Measurements from ENCODE around the gene FABP6.

The FABP6 gene

GRCh38 chr5:160207061-160207460, 22.2 kb upstream of the FABP6 start:
- H3K4me3 ChIP-seq (ENCODE audit: low read depth, low read length), result no peak overlapping the region
- no peak overlapping the region for H3K27ac ChIP-seq (ENCODE audit: extremely low read depth, low read depth, low read length)
- no peaks in the 10 kb centered on the region for H3K36me3 ChIP-seq (ENCODE audit: control insufficient read depth in 2 of 2, insufficient read depth in 1 of 2, low read length in 2 of 2)
- H3K4me1 ChIP-seq (ENCODE audit: control insufficient read depth, insufficient read depth, low read length), result no peaks in the 10 kb centered on the region
- no peaks in the 10 kb centered on the region for H3K9me3 ChIP-seq (ENCODE audit: control insufficient read depth, insufficient read depth, low read depth, low read length)
- peak; percentile 34; the same call in 1 of the 2 replicates for TF ChIP-seq ZBTB17 (tag by site-specific recombination; IDR thresholded peaks at IDR 0.05)
- no peak for TF ChIP-seq ZNF561 (tag by site-specific recombination; IDR thresholded peaks at IDR 0.05; ENCODE audit: borderline replicate concordance)
- ChIA-PET POLR2A (no interaction called here), CTCF (interaction anchor here (0.6 kb wide), 1 partner anchor 8 kb away, joined by 3 read pairs; no protein-coding TSS in a partner anchor)

- no peaks in the 10 kb centered on the region for H3K36me3 ChIP-seq (ENCODE audit: control insufficient read depth in 2 of 2, insufficient read depth in 1 of 2, low read length in 2 of 2)
- no peaks in the 10 kb centered on the region for H3K9me3 ChIP-seq (ENCODE audit: control insufficient read depth, insufficient read depth, low read depth, low read length)
- no peak overlapping the region for H3K27ac ChIP-seq (ENCODE audit: extremely low read depth, low read depth, low read length)
- H3K4me3 ChIP-seq (ENCODE audit: low read depth, low read length), result no peak overlapping the region
- H3K4me1 ChIP-seq (ENCODE audit: control insufficient read depth, insufficient read depth, low read length), result no peaks in the 10 kb centered on the region
- no peak for TF ChIP-seq ZNF404 (tag by site-specific recombination; IDR thresholded peaks at IDR 0.05)
- TF ChIP-seq ZNF423 (tag by site-specific recombination; IDR thresholded peaks at IDR 0.05), result no peak
- no peak for TF ChIP-seq KLF10 (tag by site-specific recombination; IDR thresholded peaks at IDR 0.05)
- no peak for TF ChIP-seq ZNF184 (tag by site-specific recombination; IDR thresholded peaks at IDR 0.05)
- no peak for TF ChIP-seq ZBTB1 (tag by site-specific recombination; IDR thresholded peaks at IDR 0.05)
- no peak for TF ChIP-seq ZNF138 (tag by site-specific recombination; IDR thresholded peaks at IDR 0.05; ENCODE audit: borderline replicate concordance)
- TF ChIP-seq ZNF514 (tag by site-specific recombination; IDR thresholded peaks at IDR 0.05), result no peak
- no peak for TF ChIP-seq ZBTB10 (tag by site-specific recombination; IDR thresholded peaks at IDR 0.05)
- no peak for TF ChIP-seq ZSCAN18 (tag by site-specific recombination; IDR thresholded peaks at IDR 0.05)
- TF ChIP-seq ZSCAN5A (tag by site-specific recombination; IDR thresholded peaks at IDR 0.05), result no peak
- TF ChIP-seq ZNF777 (tag by site-specific recombination; IDR thresholded peaks at IDR 0.05; ENCODE audit: borderline replicate concordance), result no peak
- no peak for TF ChIP-seq HOXA7 (CRISPR knock-in tag; IDR thresholded peaks at IDR 0.05; ENCODE audit: borderline replicate concordance)
- no peak for TF ChIP-seq ZNF335 (tag by site-specific recombination; conservative IDR thresholded peaks at IDR 0.05)
- no peak for TF ChIP-seq ZSCAN16 (tag by site-specific recombination; IDR thresholded peaks at IDR 0.05)
- TF ChIP-seq ZBTB44 (tag by site-specific recombination; IDR thresholded peaks at IDR 0.05), result no peak
- no peak for TF ChIP-seq ZNF133 (tag by site-specific recombination; IDR thresholded peaks at IDR 0.05)
- POLR2A ChIA-PET, result no interaction called here
- CTCF ChIA-PET, result interaction anchor here (1.2 to 1.9 kb wide), 2 partner anchors 9 to 11 kb away, joined by 3 to 10 read pairs; no protein-coding TSS in a partner anchor
These were observed 19.4 kb upstream of the FABP6 start for GRCh38 chr5:160209917-160210316.
